Tibial nerve (tissue), 4 donors: Measurements from ENCODE around the gene BRPF1. TPM values are rescaled to one million over a fixed set of nuclear protein-coding genes. Genes with fewer than 3 reads are reported as not detected.

Source experiments
- DNase-seq, 2 donors: peaks; one replicate each; pipeline ENCODE4 v3.0.0-alpha.2; 2019; ENCODE audit warnings: low spot score in 2 of 2
- H3K27ac ChIP-seq, 4 donors: fragments of 200-600 bp; sonication (generic) in 3 of 4; one replicate each; pipeline ENCODE4 v1.5.1; 2017 to 2019; ENCODE audit warnings: mild to moderate bottlenecking in 1 of 4
- H3K27me3 ChIP-seq, 2 donors: fragments of 200-600 bp; sonication (generic) in 1 of 2; one replicate each; pipeline versions ENCODE4 v1.5.1 to v1.6.0; 2017 to 2019
- H3K36me3 ChIP-seq, 3 donors: fragments of 200-600 bp; sonication (generic); one replicate each; pipeline ENCODE4 v1.5.1; 2018 to 2019
- H3K4me1 ChIP-seq, 4 donors: fragments of 200-600 bp; sonication (generic) in 3 of 4; one replicate each; pipeline ENCODE4 v1.5.1; 2017 to 2019
- H3K4me3 ChIP-seq, 4 donors: fragments of 200-600 bp; sonication (generic) in 3 of 4; one replicate each; pipeline ENCODE4 v1.5.1; 2017 to 2019; ENCODE audit warnings: mild to moderate bottlenecking in 1 of 4, moderate library complexity in 1 of 4
- H3K9me3 ChIP-seq, 4 donors: fragments of 200-600 bp; sonication (generic) in 3 of 4; one replicate each; pipeline ENCODE4 v1.5.1; 2017 to 2019
- EP300 ChIP-seq, 2 donors: sonication (generic); formaldehyde crosslinking; IDR thresholded peaks; one replicate each; pipeline ENCODE4 v1.6.1; 2017; ENCODE audit warnings: antibody characterized with exemption in 2 of 2, mild to moderate bottlenecking in 1 of 2
- POLR2A ChIP-seq, 2 donors: fragments of 450-650 bp; IDR thresholded peaks; one replicate each; pipeline ENCODE4 v1.6.1; 2017; ENCODE audit warnings: antibody characterized with exemption in 2 of 2, mild to moderate bottlenecking in 2 of 2, moderate library complexity in 2 of 2
- WGBS, 2 donors: methylation state at CpG; one replicate each; pipeline ENCODE4 v1.1.5; 2018; 5-methylcytosine and 5-hydroxymethylcytosine counted together
- total RNA-seq, 4 donors: library from RNA; depleted of rRNA; stranded (reverse); fragments of >200 nt; gene quantifications; one replicate each; pipeline ENCODE4 v1.1.0, GENCODE V29; 2016
- TF ChIP-seq, protein P1 (sequence below), 5 experiments: fragments of 200-600 bp in 3 of 5; fragments of 450-650 bp in 2 of 5; sonication (generic) in 3 of 5; IDR thresholded peaks; one replicate each; pipeline ENCODE4 v1.5.1; 2016 to 2019; ENCODE audit warnings: antibody characterized with exemption in 5 of 5, mild to moderate bottlenecking in 3 of 5, moderate library complexity in 2 of 5

BRPF1 gene
- total RNA-seq, 4 donors from 2014 or later, result 18.0 to 21.0 (median 20.6) TPM

DNA sequence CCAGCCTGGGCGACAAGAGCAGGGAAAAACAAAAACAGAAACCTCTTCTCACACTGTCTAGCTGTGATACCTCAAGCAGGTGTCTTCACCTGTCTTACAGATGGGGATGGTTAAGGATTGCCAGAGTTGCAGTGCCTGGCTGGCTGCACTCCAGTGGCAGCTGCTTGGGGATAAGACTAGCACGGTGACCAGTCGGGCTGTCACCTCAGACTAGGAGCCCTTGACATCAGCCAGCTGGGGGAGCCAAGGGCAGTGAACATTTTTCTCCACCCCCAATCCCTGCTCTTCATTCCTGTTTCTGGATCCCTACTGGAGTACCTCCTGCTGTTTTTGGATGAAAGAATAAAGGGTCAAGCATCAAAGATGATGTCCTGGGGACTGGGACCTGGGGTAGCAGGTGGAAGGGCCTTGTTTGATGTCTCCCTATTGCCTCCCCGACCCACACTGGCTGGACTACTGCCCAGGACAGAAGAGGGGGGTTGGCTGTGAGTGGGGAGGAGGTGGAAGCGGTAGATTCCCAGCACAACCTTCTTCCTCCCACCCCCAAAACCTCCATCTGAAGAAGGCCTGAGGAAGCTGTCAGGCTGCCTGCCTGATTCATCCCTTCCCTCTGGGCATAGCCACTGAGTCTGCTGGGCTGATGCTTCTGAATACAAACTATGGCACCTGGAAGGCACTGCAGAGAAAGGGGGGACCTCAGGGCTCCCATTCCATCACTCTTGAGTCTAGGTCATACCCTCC lies 34.9 kb upstream of the BRPF1 start:
- no peaks in the 10 kb centered on the region for H3K9me3 ChIP-seq

DNA sequence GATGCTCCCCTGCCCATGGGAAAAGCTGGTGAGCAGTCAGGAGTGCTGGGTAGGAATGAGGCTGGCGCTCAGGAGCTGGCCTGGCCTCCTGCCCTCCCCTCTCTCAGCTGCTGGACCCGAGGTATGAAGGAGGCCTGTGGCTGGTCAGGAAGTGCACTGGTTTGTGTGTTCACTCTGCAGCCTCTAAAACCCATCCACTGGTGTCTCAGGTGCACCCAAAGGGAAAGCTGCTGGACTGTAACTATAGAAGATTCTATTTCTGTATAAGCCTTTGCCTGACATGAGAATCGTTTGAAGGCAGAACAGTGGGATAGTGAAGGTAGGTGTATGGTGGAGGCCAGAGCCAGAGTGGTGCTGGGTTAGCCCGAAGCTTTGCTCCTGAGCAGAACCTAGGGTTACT lies 33.6 kb upstream of the BRPF1 start:
- WGBS, 2 donors, result 85 to 88% methylated on average over 4 of the region's 4 CpGs
- no peak overlapping the region for H3K27ac ChIP-seq
- no peak for DNase-seq
- no peaks in the 10 kb centered on the region for H3K4me1 ChIP-seq
- H3K36me3 ChIP-seq, result peaks cover 0 to 100% (median 30%) of the 10 kb centered on the region in 3 donors
- no peak overlapping the region for H3K4me3 ChIP-seq
- no peaks in the 10 kb centered on the region for H3K9me3 ChIP-seq
- no peaks in the 10 kb centered on the region for H3K27me3 ChIP-seq
- TF ChIP-seq, protein P1, sequence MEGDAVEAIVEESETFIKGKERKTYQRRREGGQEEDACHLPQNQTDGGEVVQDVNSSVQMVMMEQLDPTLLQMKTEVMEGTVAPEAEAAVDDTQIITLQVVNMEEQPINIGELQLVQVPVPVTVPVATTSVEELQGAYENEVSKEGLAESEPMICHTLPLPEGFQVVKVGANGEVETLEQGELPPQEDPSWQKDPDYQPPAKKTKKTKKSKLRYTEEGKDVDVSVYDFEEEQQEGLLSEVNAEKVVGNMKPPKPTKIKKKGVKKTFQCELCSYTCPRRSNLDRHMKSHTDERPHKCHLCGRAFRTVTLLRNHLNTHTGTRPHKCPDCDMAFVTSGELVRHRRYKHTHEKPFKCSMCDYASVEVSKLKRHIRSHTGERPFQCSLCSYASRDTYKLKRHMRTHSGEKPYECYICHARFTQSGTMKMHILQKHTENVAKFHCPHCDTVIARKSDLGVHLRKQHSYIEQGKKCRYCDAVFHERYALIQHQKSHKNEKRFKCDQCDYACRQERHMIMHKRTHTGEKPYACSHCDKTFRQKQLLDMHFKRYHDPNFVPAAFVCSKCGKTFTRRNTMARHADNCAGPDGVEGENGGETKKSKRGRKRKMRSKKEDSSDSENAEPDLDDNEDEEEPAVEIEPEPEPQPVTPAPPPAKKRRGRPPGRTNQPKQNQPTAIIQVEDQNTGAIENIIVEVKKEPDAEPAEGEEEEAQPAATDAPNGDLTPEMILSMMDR (IDR thresholded peaks at IDR 0.05), result no peak
- TF ChIP-seq POLR2A (IDR thresholded peaks at IDR 0.05), result no peak
- no peak for TF ChIP-seq EP300 (IDR thresholded peaks at IDR 0.05)

More for the DNA sequence above, 34.9 kb upstream of the BRPF1 start:
- DNase-seq, result no peak
- Histone ChIP-seq H3K27ac (no peak overlapping the region), H3K27me3 (no peaks in the 10 kb centered on the region), H3K4me1 (no peaks in the 10 kb centered on the region), H3K36me3 (peaks cover 2 to 98% (median 30%) of the 10 kb centered on the region in 3 donors), H3K4me3 (no peak overlapping the region)
- 69 to 86% methylated on average over 5 of the region's 5 CpGs for WGBS, 2 donors
- TF ChIP-seq EP300 (IDR thresholded peaks at IDR 0.05) (no peak), POLR2A (IDR thresholded peaks at IDR 0.05) (no peak)
- TF ChIP-seq, protein P1 (IDR thresholded peaks at IDR 0.05), result no peak

DNA sequence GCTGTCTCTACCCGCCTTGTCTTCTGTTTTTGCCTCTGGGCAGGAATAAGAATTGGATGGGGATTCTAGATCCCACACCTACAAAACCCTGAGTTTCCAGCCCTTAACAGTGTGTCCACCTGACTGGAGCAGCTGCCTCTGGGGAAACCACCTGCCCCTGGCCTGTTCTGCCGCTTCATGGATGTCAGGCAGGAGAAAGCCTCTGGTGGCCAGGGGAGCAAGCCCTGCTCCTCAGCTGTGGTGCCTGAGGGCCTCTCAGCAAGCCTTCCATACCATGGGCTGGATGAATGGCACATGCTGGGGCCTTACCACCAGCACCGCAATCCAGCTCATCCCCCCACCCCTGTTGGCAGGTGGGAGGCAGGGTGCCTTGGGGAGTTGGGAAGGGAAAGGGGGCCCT lies 33.2 kb upstream of the BRPF1 start:
- H3K36me3 ChIP-seq, result peaks cover 0 to 100% (median 30%) of the 10 kb centered on the region in 3 donors
- H3K4me3 ChIP-seq, result no peak overlapping the region
- H3K4me1 ChIP-seq, result peaks cover 0 to 1% (median 0%) of the 10 kb centered on the region in 4 donors
- H3K9me3 ChIP-seq, result no peaks in the 10 kb centered on the region
- TF ChIP-seq, protein P1 (IDR thresholded peaks at IDR 0.05), result no peak
- TF ChIP-seq POLR2A (IDR thresholded peaks at IDR 0.05) (no peak), EP300 (IDR thresholded peaks at IDR 0.05) (no peak)
- no peak for DNase-seq
- WGBS, 2 donors, result 92 to 96% methylated on average over 3 of the region's 3 CpGs
- H3K27me3 ChIP-seq, result no peaks in the 10 kb centered on the region
- H3K27ac ChIP-seq, result no peak overlapping the region

DNA sequence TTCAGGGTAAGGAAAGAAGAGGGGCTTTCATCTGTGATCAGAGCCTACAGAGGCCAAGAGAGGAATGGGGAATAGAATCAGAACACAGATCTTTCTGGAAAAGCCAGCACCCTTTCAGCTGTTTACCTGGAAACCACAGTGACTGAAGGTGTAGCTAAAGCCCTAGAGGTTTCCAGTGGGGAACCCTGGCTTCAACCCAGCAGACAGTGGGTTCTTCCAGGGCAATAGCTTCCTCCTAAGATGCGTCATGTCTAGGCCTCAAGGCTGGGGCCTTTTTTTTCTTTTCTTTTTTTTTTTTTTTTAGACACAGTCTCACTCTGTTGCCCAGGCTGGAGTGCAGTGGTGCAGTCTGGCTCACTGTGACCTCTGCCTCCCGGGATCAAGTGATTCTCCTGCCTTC lies 31.0 kb upstream of the BRPF1 start:
- Histone ChIP-seq H3K9me3 (no peaks in the 10 kb centered on the region), H3K4me3 (no peak overlapping the region), H3K27me3 (peaks cover 0 to 12% of the 10 kb centered on the region in 2 donors), H3K4me1 (peaks cover 0 to 21% (median 11%) of the 10 kb centered on the region in 4 donors), H3K27ac (no peak overlapping the region), H3K36me3 (peaks cover 0 to 79% (median 21%) of the 10 kb centered on the region in 3 donors)
- TF ChIP-seq EP300 (IDR thresholded peaks at IDR 0.05), result no peak
- no peak for TF ChIP-seq POLR2A (IDR thresholded peaks at IDR 0.05)
- TF ChIP-seq, protein P1 (IDR thresholded peaks at IDR 0.05), result no peak
- 66 to 81% methylated on average over 2 of the region's 2 CpGs for WGBS, 2 donors
- DNase-seq, result no peak

DNA sequence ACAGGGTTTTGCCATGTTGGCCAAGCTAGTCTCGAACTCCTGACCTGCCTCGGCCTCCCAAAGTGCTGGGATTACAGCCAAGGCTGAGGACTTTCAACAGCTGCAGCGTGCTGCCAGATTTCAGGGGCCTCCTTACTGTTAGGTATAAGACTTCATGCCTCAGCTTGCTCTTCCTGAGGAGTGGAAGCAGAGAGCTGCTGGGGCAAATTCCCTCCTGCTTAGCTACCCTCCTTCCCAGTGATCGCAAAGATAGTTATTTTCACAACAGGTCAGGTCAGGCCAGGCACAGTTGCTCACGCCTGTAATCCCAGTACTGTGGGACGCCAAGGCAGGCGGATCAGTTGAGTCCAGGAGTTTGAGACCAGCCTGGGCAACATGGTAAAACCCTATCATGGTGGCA lies 30.5 kb upstream of the BRPF1 start:
- peaks cover 0 to 74% (median 17%) of the 10 kb centered on the region in 3 donors for H3K36me3 ChIP-seq

More for the DNA sequence above, 30.5 kb upstream of the BRPF1 start:
- TF ChIP-seq EP300 (IDR thresholded peaks at IDR 0.05) (no peak), POLR2A (IDR thresholded peaks at IDR 0.05) (no peak)
- TF ChIP-seq, protein P1 (IDR thresholded peaks at IDR 0.05), result no peak
- DNase-seq, result no peak
- peaks cover 0 to 21% (median 11%) of the 10 kb centered on the region in 4 donors for H3K4me1 ChIP-seq
- H3K4me3 ChIP-seq, result no peak overlapping the region
- 82 to 87% methylated on average over 7 of the region's 7 CpGs for WGBS, 2 donors
- H3K9me3 ChIP-seq, result no peaks in the 10 kb centered on the region
- peaks cover 0 to 12% of the 10 kb centered on the region in 2 donors for H3K27me3 ChIP-seq
- no peak overlapping the region for H3K27ac ChIP-seq
